Stimulated activated naive CD8-positive, alpha-beta T cell treated with anti-CD3 and anti-CD28 coated beads, Interleukin-15, amount 100 ng/mL, for 72 hours (primary cell): ENCODE measurements around the gene DIP2B.
"Not testable (repeated sequence)": the region's sequence is repeated elsewhere in the genome, so short reads cannot be mapped to it uniquely, and the experiment has no call there.

Experiments
- ATAC-seq: fragments of 150-1000 bp; cut with Tn5 transposase; 2 replicates; pipeline ENCODE4 v1.10.0; 2021; ENCODE audit warnings: mild to moderate bottlenecking, moderate library complexity
- DNase-seq, 2 donors: peaks; one replicate each; pipeline ENCODE4 v3.0.0; 2021 to 2022
- H3K27ac Mint-ChIP-seq, 2 donors: one replicate each; pipeline ENCODE4 v1.8.0; 2022; ENCODE audit warnings: mild to moderate bottlenecking in 2 of 2, mixed read lengths in 2 of 2, moderate library complexity in 2 of 2
- H3K27me3 Mint-ChIP-seq: one replicate; pipeline ENCODE4 v1.8.0; 2022; ENCODE audit warnings: mixed read lengths
- H3K4me1 Mint-ChIP-seq: one replicate; pipeline ENCODE4 v1.8.0; 2022; ENCODE audit warnings: mild to moderate bottlenecking, mixed read lengths
- H3K4me3 Mint-ChIP-seq, 2 donors: one replicate each; pipeline ENCODE4 v1.8.0; 2022; ENCODE audit warnings: mild to moderate bottlenecking in 2 of 2, mixed read lengths in 2 of 2, moderate library complexity in 1 of 2
- H3K9me3 Mint-ChIP-seq, 2 donors: one replicate each; pipeline ENCODE4 v1.8.0; 2022; ENCODE audit warnings: mixed read lengths in 2 of 2

DIP2B gene

GRCh38 chr12:50666023-50666422 is 161.2 kb downstream of the DIP2B start:
- Mint-ChIP-seq H3K9me3 (no peaks in the 10 kb centered on the region), H3K27ac (no peak overlapping the region), H3K4me1 (no peaks in the 10 kb centered on the region), H3K27me3 (no peaks in the 10 kb centered on the region), H3K4me3 (no peak overlapping the region)
- ATAC-seq = no peak
- DNase-seq = no peak

- no peaks in the 10 kb centered on the region for H3K9me3 Mint-ChIP-seq
- H3K4me3 Mint-ChIP-seq = no peak overlapping the region
- ATAC-seq (no peak), DNase-seq (no peak)
- no peak overlapping the region for H3K27ac Mint-ChIP-seq
- no peaks in the 10 kb centered on the region for H3K27me3 Mint-ChIP-seq
- no peaks in the 10 kb centered on the region for H3K4me1 Mint-ChIP-seq
Measured at GRCh38 chr12:50672158-50672557, 167.4 kb downstream of the DIP2B start.

GRCh38 chr12:50676756-50677155 is 172.0 kb downstream of the DIP2B start:
- Mint-ChIP-seq H3K27me3 (no peaks in the 10 kb centered on the region), H3K4me1 (no peaks in the 10 kb centered on the region), H3K27ac (no peak overlapping the region), H3K4me3 (no peak overlapping the region), H3K9me3 (no peaks in the 10 kb centered on the region)
- DNase-seq (no peak), ATAC-seq (no peak)

GRCh38 chr12:50677858-50678257 is 173.1 kb downstream of the DIP2B start:
- no peaks in the 10 kb centered on the region for H3K27me3 Mint-ChIP-seq
- H3K4me1 Mint-ChIP-seq = no peaks in the 10 kb centered on the region
- DNase-seq (no peak), ATAC-seq (no peak)
- H3K9me3 Mint-ChIP-seq = no peaks in the 10 kb centered on the region
- no peak overlapping the region for H3K27ac Mint-ChIP-seq
- no peak overlapping the region for H3K4me3 Mint-ChIP-seq

- no peak overlapping the region for H3K4me3 Mint-ChIP-seq
- DNase-seq = no peak
- H3K4me1 Mint-ChIP-seq = no peaks in the 10 kb centered on the region
- no peak overlapping the region for H3K27ac Mint-ChIP-seq
- no peaks in the 10 kb centered on the region for H3K9me3 Mint-ChIP-seq
- ATAC-seq = no peak
- no peaks in the 10 kb centered on the region for H3K27me3 Mint-ChIP-seq
Measured at GRCh38 chr12:50678650-50679365, 174.0 kb downstream of the DIP2B start.

- H3K9me3 Mint-ChIP-seq = no peaks in the 10 kb centered on the region
- no peaks in the 10 kb centered on the region for H3K4me1 Mint-ChIP-seq
- no peak overlapping the region for H3K27ac Mint-ChIP-seq
- no peak for ATAC-seq
- H3K27me3 Mint-ChIP-seq = no peaks in the 10 kb centered on the region
- DNase-seq = no peak
- no peak overlapping the region for H3K4me3 Mint-ChIP-seq
Measured at GRCh38 chr12:50679612-50680011, 174.8 kb downstream of the DIP2B start.

- DNase-seq, ATAC-seq, H3K4me1 Mint-ChIP-seq, H3K9me3 Mint-ChIP-seq, H3K27ac Mint-ChIP-seq, H3K4me3 Mint-ChIP-seq, H3K27me3 Mint-ChIP-seq: not testable (repeated sequence)
Measured at GRCh38 chr12:50681064-50681463, 176.3 kb downstream of the DIP2B start.

- Mint-ChIP-seq H3K27me3 (no peaks in the 10 kb centered on the region), H3K9me3 (no peaks in the 10 kb centered on the region)
Measured at GRCh38 chr12:50685641-50686040, 180.9 kb downstream of the DIP2B start.

GRCh38 chr12:50686406-50686805 is 181.6 kb downstream of the DIP2B start:
- H3K27ac Mint-ChIP-seq = no peak overlapping the region
- H3K27me3 Mint-ChIP-seq = no peaks in the 10 kb centered on the region
- no peak for ATAC-seq
- no peaks in the 10 kb centered on the region for H3K4me1 Mint-ChIP-seq
- H3K4me3 Mint-ChIP-seq = no peak overlapping the region
- no peaks in the 10 kb centered on the region for H3K9me3 Mint-ChIP-seq
- DNase-seq = no peak

More at GRCh38 chr12:50685641-50686040, 180.9 kb downstream of the DIP2B start:
- ATAC-seq (no peak), DNase-seq (no peak)
- Mint-ChIP-seq H3K4me3 (no peak overlapping the region), H3K4me1 (no peaks in the 10 kb centered on the region), H3K27ac (no peak overlapping the region)

- Mint-ChIP-seq H3K27me3 (no peaks in the 10 kb centered on the region), H3K9me3 (no peaks in the 10 kb centered on the region), H3K4me1 (no peaks in the 10 kb centered on the region), H3K4me3 (no peak overlapping the region), H3K27ac (no peak overlapping the region)
- DNase-seq (no peak), ATAC-seq (no peak)
Measured at GRCh38 chr12:50686976-50687375, 182.2 kb downstream of the DIP2B start.

- ATAC-seq = no peak
- Mint-ChIP-seq H3K4me1 (no peaks in the 10 kb centered on the region), H3K27ac (peak overlapping the region in 1 of 2 donors; percentile 48), H3K4me3 (no peak overlapping the region), H3K9me3 (no peaks in the 10 kb centered on the region), H3K27me3 (no peaks in the 10 kb centered on the region)
- no peak for DNase-seq
Measured at GRCh38 chr12:50689437-50689836, 184.7 kb downstream of the DIP2B start.

GRCh38 chr12:50690925-50691324 is 186.1 kb downstream of the DIP2B start:
- Mint-ChIP-seq H3K4me3 (no peak overlapping the region), H3K27ac (peak overlapping the region in 1 of 2 donors; percentile 21), H3K4me1 (no peaks in the 10 kb centered on the region), H3K9me3 (no peaks in the 10 kb centered on the region), H3K27me3 (no peaks in the 10 kb centered on the region)
- DNase-seq (no peak), ATAC-seq (no peak)

- DNase-seq = no peak
- H3K4me1 Mint-ChIP-seq = no peaks in the 10 kb centered on the region
- no peak overlapping the region for H3K27ac Mint-ChIP-seq
- no peak for ATAC-seq
- no peaks in the 10 kb centered on the region for H3K9me3 Mint-ChIP-seq
- no peaks in the 10 kb centered on the region for H3K27me3 Mint-ChIP-seq
- no peak overlapping the region for H3K4me3 Mint-ChIP-seq
Measured at GRCh38 chr12:50695961-50696360, 191.2 kb downstream of the DIP2B start.

GRCh38 chr12:50696931-50697330 is 192.1 kb downstream of the DIP2B start:
- H3K27ac Mint-ChIP-seq = no peak overlapping the region
- H3K27me3 Mint-ChIP-seq = no peaks in the 10 kb centered on the region
- H3K4me3 Mint-ChIP-seq = no peak overlapping the region
- no peaks in the 10 kb centered on the region for H3K4me1 Mint-ChIP-seq
- no peak for ATAC-seq
- no peak for DNase-seq
- H3K9me3 Mint-ChIP-seq = no peaks in the 10 kb centered on the region

GRCh38 chr12:50699154-50699553 is 194.4 kb downstream of the DIP2B start:
- Mint-ChIP-seq H3K9me3 (no peaks in the 10 kb centered on the region), H3K27ac (peak overlapping the region in 1 of 2 donors; percentile 42), H3K27me3 (no peaks in the 10 kb centered on the region), H3K4me3 (no peak overlapping the region), H3K4me1 (no peaks in the 10 kb centered on the region)
- no peak for ATAC-seq
- no peak for DNase-seq

- Mint-ChIP-seq H3K4me1 (no peaks in the 10 kb centered on the region), H3K27me3 (no peaks in the 10 kb centered on the region), H3K27ac (no peak overlapping the region), H3K9me3 (no peaks in the 10 kb centered on the region), H3K4me3 (no peak overlapping the region)
- ATAC-seq (no peak), DNase-seq (no peak)
Measured at GRCh38 chr12:50699940-50700339, 195.2 kb downstream of the DIP2B start.

- Mint-ChIP-seq H3K27ac (no peak overlapping the region), H3K4me3 (no peak overlapping the region), H3K4me1 (no peaks in the 10 kb centered on the region), H3K9me3 (no peaks in the 10 kb centered on the region), H3K27me3 (no peaks in the 10 kb centered on the region)
- ATAC-seq (no peak), DNase-seq (no peak)
Measured at GRCh38 chr12:50706606-50707005, 201.8 kb downstream of the DIP2B start.
